HEK293 (cell line): ENCODE measurements around the gene C3.

Source experiments
- CTCF ChIP-seq: fragments of 450-650 bp; formaldehyde crosslinking; IDR thresholded peaks from 2 replicates; pipeline ENCODE4 v1.5.1; 2016; ENCODE audit warnings: missing biosample characterization, missing genetic modification characterization
- ZBTB49 ChIP-seq: fragments of 450-650 bp; formaldehyde crosslinking; IDR thresholded peaks from 2 replicates; pipeline ENCODE4 v1.5.1; 2016; ENCODE audit warnings: missing biosample characterization, missing genetic modification characterization, low read depth
- ZNF10 ChIP-seq: fragments of 450-650 bp; formaldehyde crosslinking; IDR thresholded peaks from 2 replicates; pipeline ENCODE4 v1.5.1; 2017; ENCODE audit warnings: missing biosample characterization, missing genetic modification characterization
- ZNF138 ChIP-seq: fragments of 450-650 bp; formaldehyde crosslinking; IDR thresholded peaks from 2 replicates; pipeline ENCODE4 v1.5.1; 2016; ENCODE audit warnings: missing biosample characterization, missing genetic modification characterization, borderline replicate concordance
- ZNF211 ChIP-seq: fragments of 450-650 bp; formaldehyde crosslinking; IDR thresholded peaks from 2 replicates; pipeline ENCODE4 v1.5.1; 2016; ENCODE audit warnings: low read depth, missing biosample characterization, missing genetic modification characterization
- ZNF274 ChIP-seq, 2 experiments: fragments of 200-500 bp in 1 of 2; fragments of 450-650 bp in 1 of 2; sonication (Bioruptor generic) in 1 of 2; formaldehyde crosslinking in 1 of 2; IDR thresholded peaks; 2 replicates each; pipeline versions ENCODE4 v1.5.1 to v1.6.1; 2014 to 2016; ENCODE audit warnings: borderline replicate concordance in 1 of 2, inconsistent platforms in 1 of 2, low read length in 1 of 2, missing biosample characterization in 1 of 2, missing genetic modification characterization in 1 of 2
- ZNF530 ChIP-seq: fragments of 450-650 bp; formaldehyde crosslinking; IDR thresholded peaks from 2 replicates; pipeline ENCODE4 v1.5.1; 2016; ENCODE audit warnings: low read depth, missing biosample characterization, missing genetic modification characterization
- ZNF623 ChIP-seq: fragments of 450-650 bp; formaldehyde crosslinking; IDR thresholded peaks from 2 replicates; pipeline ENCODE4 v1.5.1; 2016; ENCODE audit warnings: missing biosample characterization, missing genetic modification characterization

- TF ChIP-seq ZNF211 (tag by site-specific recombination) = no peak
- no peak for TF ChIP-seq CTCF
- no peak for TF ChIP-seq ZBTB49
- no peak for TF ChIP-seq ZNF138 (tag by site-specific recombination)
- TF ChIP-seq ZNF623 (tag by site-specific recombination) = no peak
- TF ChIP-seq ZNF530 = no peak
- TF ChIP-seq ZNF274 (IDR thresholded peaks at IDR 0.05; ENCODE audit: low read length) = no peak
- no peak for TF ChIP-seq ZNF274 (tag by site-specific recombination; IDR thresholded peaks at IDR 0.05; ENCODE audit: borderline replicate concordance)
- no peak for TF ChIP-seq ZNF10 (tag by site-specific recombination)
Measured at GRCh38 chr19:6652805-6653094, 67.7 kb downstream of the C3 start.
